C4-2B (cell line): ENCODE data around the gene TMEM255A.

Experiments
- CTCF ChIP-seq: fragments of 450-650 bp; conservative IDR thresholded peaks from 2 replicates; pipeline ENCODE4 v1.5.1; 2017; ENCODE audit warnings: mild to moderate bottlenecking
- ZFX ChIP-seq: fragments of 450-650 bp; IDR thresholded peaks from 2 replicates; pipeline ENCODE4 v1.6.1; 2017

- TF ChIP-seq CTCF (no peak), ZFX (no peak)
These were observed 48.2 kb downstream of the TMEM255A start for GRCh38 chrX:120262859-120263708.
